HCT116 (cell line): ENCODE measurements around the gene ALK. TPM values are rescaled to one million over a fixed set of nuclear protein-coding genes. Genes with fewer than 3 reads are reported as not detected.

Experiments
- ATAC-seq: fragments of 200-7000 bp; cut with Tn5 transposase; 2 replicates; pipeline ENCODE4 v1.9.1; 2020; ENCODE audit warnings: mild to moderate bottlenecking, moderate library complexity
- BruUV-seq: library from RNA; stranded (reverse); fragments of 400-500 nt; replicated peaks from 2 replicates; lab custom pipeline; 2021; lab: Mats Ljungman, UMichigan
- CTCF ChIA-PET: fragments of 300-600 bp; sonication (Branson Sonifier 250); formaldehyde crosslinking; loops from one replicate; lab custom pipeline; 2021; ENCODE audit warnings: antibody characterized with exemption; lab: Charles Lee
- POLR2A ChIA-PET: fragments of 300-600, 350-600 bp; sonication (Branson Sonifier 250); formaldehyde crosslinking; loops from one replicate; lab custom pipeline; 2021; ENCODE audit warnings: antibody characterized with exemption; lab: Charles Lee
- RAD21 ChIA-PET, 2 experiments: fragments of 300-600 bp; sonication (Branson Sonifier 250); formaldehyde crosslinking; loops; one replicate each; lab custom pipeline; 2023; ENCODE audit warnings: low total read pairs in 2 of 2; ENCODE audit not compliant: uncharacterized antibody in 2 of 2, unreplicated experiment in 2 of 2, low non-redundant PET in 1 of 2; lab: Charles Lee
- DNase-seq: peaks from one replicate; pipeline ENCODE4 v3.0.0-alpha.2; 2010; ENCODE audit warnings: low read depth, low spot score
- H2AFZ ChIP-seq: fragments of 200-600 bp; shearing (Covaris generic), sonication (generic); 2 replicates; pipeline ENCODE4 v1.6.1; 2017; ENCODE audit warnings: low read depth, mixed run types, mixed read lengths, antibody characterized with exemption, low read length; ENCODE audit not compliant: poor library complexity, severe bottlenecking
- H3K27ac ChIP-seq: 2 replicates; pipeline ENCODE4 v1.5.1; 2012; ENCODE audit warnings: low read depth, low read length
- H3K27me3 ChIP-seq: fragments of 200-600 bp; sonication (generic); 2 replicates; pipeline ENCODE4 v1.6.1; 2016; ENCODE audit warnings: mixed run types, low read length, mixed read lengths; ENCODE audit not compliant: insufficient read depth
- H3K36me3 ChIP-seq, 2 experiments: fragments of 200-500 bp in 1 of 2; fragments of 200-600 bp in 1 of 2; sonication (Bioruptor generic) in 1 of 2; sonication (generic) in 1 of 2; 2 replicates each; pipeline versions ENCODE4 v1.5.1 to v1.6.1; 2014 to 2016; ENCODE audit warnings: low read length in 2 of 2, inconsistent platforms in 1 of 2, mixed read lengths in 1 of 2, mixed run types in 1 of 2; ENCODE audit not compliant: insufficient read depth in 2 of 2, control insufficient read depth in 1 of 2
- H3K4me1 ChIP-seq, 2 experiments: fragments of 200-600 bp in 1 of 2; sonication (generic) in 1 of 2; 2 replicates each; pipeline versions ENCODE4 v1.5.1 to v1.6.1; 2012 to 2017; ENCODE audit warnings: low read length in 2 of 2, inconsistent platforms in 1 of 2, mild to moderate bottlenecking in 1 of 2, mixed read lengths in 1 of 2, mixed run types in 1 of 2, moderate library complexity in 1 of 2; ENCODE audit not compliant: insufficient read depth in 2 of 2, control insufficient read depth in 1 of 2
- H3K4me2 ChIP-seq: fragments of 200-600 bp; sonication (generic); 2 replicates; pipeline ENCODE4 v1.6.1; 2017; ENCODE audit warnings: mixed run types, low read length, mixed read lengths
- H3K4me3 ChIP-seq, 2 experiments: fragments of 200-600 bp in 1 of 2; sonication (generic) in 1 of 2; replicated peaks in 1 of 2; 2 replicates each; pipeline ENCODE4 v1.5.1; 2011 to 2016; ENCODE audit warnings: low read length in 2 of 2, control low read depth in 1 of 2, low read depth in 1 of 2, mild to moderate bottlenecking in 1 of 2, mixed read lengths in 1 of 2, mixed run types in 1 of 2
- H3K79me2 ChIP-seq: fragments of 200-600 bp; sonication (generic); 2 replicates; pipeline ENCODE4 v1.6.1; 2017; ENCODE audit warnings: mild to moderate bottlenecking, mixed run types, low read length, moderate library complexity, mixed read lengths; ENCODE audit not compliant: insufficient read depth
- H3K9ac ChIP-seq: fragments of 200-600 bp; sonication (generic); 2 replicates; pipeline ENCODE4 v1.6.1; 2016; ENCODE audit warnings: low read length, mixed read lengths
- H3K9me2 ChIP-seq: fragments of 200-600 bp; sonication (generic), shearing (Covaris generic); 2 replicates; pipeline ENCODE4 v1.6.1; 2017; ENCODE audit warnings: mixed run types, mild to moderate bottlenecking, moderate library complexity; ENCODE audit not compliant: insufficient read depth
- H3K9me3 ChIP-seq, 2 experiments: fragments of 200-500 bp in 1 of 2; fragments of 200-600 bp in 1 of 2; sonication (Bioruptor generic) in 1 of 2; sonication (generic) in 1 of 2; 2 replicates each; pipeline ENCODE4 v1.6.1; 2014 to 2017; ENCODE audit warnings: low read length in 2 of 2, mixed read lengths in 2 of 2, inconsistent platforms in 1 of 2, low read depth in 1 of 2, mild to moderate bottlenecking in 1 of 2, mixed run types in 1 of 2, moderate library complexity in 1 of 2; ENCODE audit not compliant: control insufficient read depth in 1 of 2, insufficient read depth in 1 of 2
- H4K20me1 ChIP-seq: fragments of 200-600 bp; sonication (generic), shearing (Covaris generic); 2 replicates; pipeline ENCODE4 v1.6.1; 2017; ENCODE audit warnings: mixed run types, mild to moderate bottlenecking, moderate library complexity; ENCODE audit not compliant: insufficient read depth
- ATF3 ChIP-seq: IDR thresholded peaks from 2 replicates; pipeline ENCODE4 v1.6.1; 2012
- CBX3 ChIP-seq: IDR thresholded peaks from 2 replicates; pipeline ENCODE4 v1.6.1; 2012; ENCODE audit warnings: low read depth
- EGR1 ChIP-seq: IDR thresholded peaks from 2 replicates; pipeline ENCODE4 v1.6.1; 2012; ENCODE audit warnings: low read depth
- ELF1 ChIP-seq: IDR thresholded peaks from 2 replicates; pipeline ENCODE4 v1.6.1; 2012; ENCODE audit warnings: low read depth, borderline replicate concordance
- FOSL1 ChIP-seq: IDR thresholded peaks from 2 replicates; pipeline ENCODE4 v1.6.1; 2012; ENCODE audit warnings: low read depth
- JUND ChIP-seq: IDR thresholded peaks from 2 replicates; pipeline ENCODE4 v1.6.1; 2012
- POLR2A ChIP-seq: IDR thresholded peaks from 2 replicates; pipeline ENCODE4 v1.7.0; 2011; ENCODE audit warnings: borderline replicate concordance; ENCODE audit not compliant: insufficient read depth, insufficient read length; ENCODE audit errors: extremely low read depth
- POLR2AphosphoS5 ChIP-seq: IDR thresholded peaks from 2 replicates; pipeline ENCODE4 v1.6.1; 2011; ENCODE audit warnings: mild to moderate bottlenecking, low read depth, low read length, moderate library complexity
- RAD21 ChIP-seq: IDR thresholded peaks from 2 replicates; pipeline ENCODE4 v1.6.1; 2012; ENCODE audit warnings: low read depth, mild to moderate bottlenecking
- REST ChIP-seq: IDR thresholded peaks from 2 replicates; pipeline ENCODE4 v1.6.1; 2012; ENCODE audit warnings: low read depth
- SRF ChIP-seq: IDR thresholded peaks from 2 replicates; pipeline ENCODE4 v1.6.1; 2012; ENCODE audit warnings: low read depth
- ZFX ChIP-seq: fragments of 450-650 bp; IDR thresholded peaks from 2 replicates; pipeline ENCODE4 v1.6.1; 2017
- ZNF274 ChIP-seq: fragments of 200-500 bp; sonication (Bioruptor generic); IDR thresholded peaks from 2 replicates; pipeline ENCODE4 v1.6.1; 2014; ENCODE audit warnings: mild to moderate bottlenecking, low read depth, low read length, inconsistent platforms
- intact Hi-C: fragments of 100-400 bp; cut with micrococcal nuclease; formaldehyde crosslinking; loops from 2 replicates; pipeline ENCODE4 v1.10.0; 2022
- total RNA-seq: library from RNA; stranded (reverse); gene quantifications from one replicate; pipeline ENCODE4 v1.2.1, GENCODE V29; 2021; ENCODE audit not compliant: unreplicated experiment

Gene ALK
- total RNA-seq, 1 experiment from 2014 or later, result not detected

GRCh38 chr2:29628862-29629261, 292.5 kb downstream of the ALK start:
- ChIA-PET CTCF (no interaction called here), RAD21 (no interaction called here), POLR2A (no interaction called here)
- TF ChIP-seq SRF, result no peak
- no peak for TF ChIP-seq POLR2A
- no peak for TF ChIP-seq REST
- no peak for TF ChIP-seq JUND
- no peak for TF ChIP-seq ELF1
- no peak for TF ChIP-seq RAD21
- no peak for TF ChIP-seq ATF3
- no peak for TF ChIP-seq EGR1
- no peak for TF ChIP-seq FOSL1
- TF ChIP-seq ZFX, result no peak
- TF ChIP-seq ZNF274, result no peak
- TF ChIP-seq POLR2AphosphoS5, result no peak
- no peak for TF ChIP-seq CBX3
- H3K36me3 ChIP-seq, result no peaks in the 10 kb centered on the region
- BruUV-seq, result no TSS peak
- intact Hi-C loops, result no loop called here
- H3K4me2 ChIP-seq, result no peak overlapping the region
- ATAC-seq (no peak), DNase-seq (no peak)
- no peaks in the 10 kb centered on the region for H3K9me2 ChIP-seq
- no peaks in the 10 kb centered on the region for H3K4me1 ChIP-seq
- no peaks in the 10 kb centered on the region for H4K20me1 ChIP-seq
- H3K9me3 ChIP-seq, result no peaks in the 10 kb centered on the region
- H2AFZ ChIP-seq, result no peak overlapping the region
- H3K79me2 ChIP-seq, result no peaks in the 10 kb centered on the region
- H3K9ac ChIP-seq, result no peak overlapping the region
- peaks cover 71% of the 10 kb centered on the region for H3K27me3 ChIP-seq
- H3K4me3 ChIP-seq, result no peak overlapping the region
- no peak overlapping the region for H3K27ac ChIP-seq
